K562 (cell line): ENCODE results near the gene FXYD4. TPM values are rescaled to one million over a fixed set of nuclear protein-coding genes. Genes with fewer than 3 reads are reported as not detected.

Experiments
- CBFA2T3 ChIP-seq: fragments of 450-650 bp; IDR thresholded peaks from 2 replicates; pipeline ENCODE4 v1.6.1; 2017
- CTBP1 ChIP-seq: fragments of 450-650 bp; IDR thresholded peaks from 2 replicates; pipeline ENCODE4 v1.6.1; 2016; ENCODE audit warnings: borderline replicate concordance
- HINFP ChIP-seq: fragments of 450-650 bp; conservative IDR thresholded peaks from 2 replicates; pipeline ENCODE4 v1.6.1; 2016; ENCODE audit warnings: missing genetic modification characterization, low read depth, mild to moderate bottlenecking, control low read depth, missing compliant biosample characterization
- HMBOX1 ChIP-seq: sonication (generic); IDR thresholded peaks from 2 replicates; pipeline ENCODE4 v1.6.1; 2016
- HNRNPK ChIP-seq: fragments of 200-400 bp; formaldehyde crosslinking; IDR thresholded peaks from one replicate; pipeline ENCODE4 v1.6.1; 2018; ENCODE audit warnings: mild to moderate bottlenecking, low read depth, low read length; ENCODE audit not compliant: poor library complexity, severe bottlenecking
- KLF1 ChIP-seq: fragments of 450-650 bp; IDR thresholded peaks from 2 replicates; pipeline ENCODE4 v1.6.1; 2016; ENCODE audit warnings: missing genetic modification characterization, missing compliant biosample characterization
- NCOA2 ChIP-seq, 2 experiments: fragments of 450-650 bp; IDR thresholded peaks; 2 replicates each; pipeline ENCODE4 v1.6.1; 2018; ENCODE audit warnings: mild to moderate bottlenecking in 2 of 2, moderate library complexity in 1 of 2; ENCODE audit not compliant: partially characterized antibody in 2 of 2
- SAFB2 ChIP-seq: fragments of 200-400 bp; formaldehyde crosslinking; IDR thresholded peaks from 2 replicates; pipeline ENCODE4 v1.6.1; 2018; ENCODE audit warnings: borderline replicate concordance, low read length, low read depth, moderate library complexity; ENCODE audit not compliant: severe bottlenecking
- SMARCE1 ChIP-seq: fragments of 450-650 bp; IDR thresholded peaks from 2 replicates; pipeline ENCODE4 v1.7.1; 2016; ENCODE audit warnings: mild to moderate bottlenecking
- THRA ChIP-seq: fragments of 450-650 bp; IDR thresholded peaks from 2 replicates; pipeline ENCODE4 v1.6.1; 2017; ENCODE audit warnings: mild to moderate bottlenecking, moderate library complexity
- ZBTB2 ChIP-seq: fragments of 450-650 bp; IDR thresholded peaks from 2 replicates; pipeline ENCODE4 v1.6.1; 2016; ENCODE audit warnings: antibody characterized with exemption
- ZFX ChIP-seq: sonication (generic); formaldehyde crosslinking; IDR thresholded peaks from 2 replicates; pipeline ENCODE4 v1.8.0; 2022; ENCODE audit warnings: mild to moderate bottlenecking, missing genetic modification reagents, moderate library complexity
- ZNF354B ChIP-seq: fragments of 250-450 bp; sonication (Bioruptor Pico); IDR thresholded peaks from 2 replicates; pipeline ENCODE4 v1.4.0; 2020
- ZNF764 ChIP-seq: fragments of 250-450 bp; sonication (Bioruptor Pico); IDR thresholded peaks from 2 replicates; pipeline ENCODE4 v1.4.0; 2020; ENCODE audit warnings: low read depth, mild to moderate bottlenecking, moderate library complexity
- ZNF830 ChIP-seq: fragments of 250-450 bp; sonication (Bioruptor Pico); IDR thresholded peaks from 2 replicates; pipeline ENCODE4 v1.5.0; 2021; ENCODE audit warnings: mild to moderate bottlenecking
- polyA plus RNA-seq, 8 experiments: library from polyadenylated mRNA; depleted of rRNA in 4 of 8; stranded (reverse) in 5 of 8; unstranded in 3 of 8; fragments of >200 nt; fragmentation: Nextera tagmentation in 2 of 8; fragmentation: Illumina TruSeq in 1 of 8; extraction: Ambion mirVana in 2 of 8; extraction: Trizol in 1 of 8; gene quantifications; 2 replicates each; pipeline versions ENCODE4 v1.2.1 to v1.2.3, GENCODE V29; 2011 to 2014; ENCODE audit warnings: inconsistent platforms in 1 of 8, missing spikeins in 1 of 8
- total RNA-seq, 7 experiments: library from RNA; depleted of rRNA in 6 of 7; stranded (reverse); fragments of >200 nt in 6 of 7; fragmentation: Illumina TruSeq in 2 of 7; extraction: Trizol in 2 of 7; gene quantifications; 2 replicates each; pipeline versions ENCODE4 v1.2.1 to v1.2.3, GENCODE V29; 2011 to 2021; ENCODE audit warnings: low replicate concordance in 1 of 7
- TF ChIP-seq, protein P1 (sequence below): fragments of 250-450 bp; sonication (Bioruptor Pico); IDR thresholded peaks from 2 replicates; pipeline ENCODE4 v1.5.0; 2021
- TF ChIP-seq, protein P2 (sequence below): fragments of 250-450 bp; sonication (Bioruptor Pico); IDR thresholded peaks from 2 replicates; pipeline ENCODE4 v1.5.0; 2021; ENCODE audit warnings: mild to moderate bottlenecking, borderline replicate concordance

Gene FXYD4
- total and polyA plus RNA-seq, 9 of the 15 experiments (the other 6 are each of a cell fraction or from before 2014, with no cell fraction given): not detected

DNA sequence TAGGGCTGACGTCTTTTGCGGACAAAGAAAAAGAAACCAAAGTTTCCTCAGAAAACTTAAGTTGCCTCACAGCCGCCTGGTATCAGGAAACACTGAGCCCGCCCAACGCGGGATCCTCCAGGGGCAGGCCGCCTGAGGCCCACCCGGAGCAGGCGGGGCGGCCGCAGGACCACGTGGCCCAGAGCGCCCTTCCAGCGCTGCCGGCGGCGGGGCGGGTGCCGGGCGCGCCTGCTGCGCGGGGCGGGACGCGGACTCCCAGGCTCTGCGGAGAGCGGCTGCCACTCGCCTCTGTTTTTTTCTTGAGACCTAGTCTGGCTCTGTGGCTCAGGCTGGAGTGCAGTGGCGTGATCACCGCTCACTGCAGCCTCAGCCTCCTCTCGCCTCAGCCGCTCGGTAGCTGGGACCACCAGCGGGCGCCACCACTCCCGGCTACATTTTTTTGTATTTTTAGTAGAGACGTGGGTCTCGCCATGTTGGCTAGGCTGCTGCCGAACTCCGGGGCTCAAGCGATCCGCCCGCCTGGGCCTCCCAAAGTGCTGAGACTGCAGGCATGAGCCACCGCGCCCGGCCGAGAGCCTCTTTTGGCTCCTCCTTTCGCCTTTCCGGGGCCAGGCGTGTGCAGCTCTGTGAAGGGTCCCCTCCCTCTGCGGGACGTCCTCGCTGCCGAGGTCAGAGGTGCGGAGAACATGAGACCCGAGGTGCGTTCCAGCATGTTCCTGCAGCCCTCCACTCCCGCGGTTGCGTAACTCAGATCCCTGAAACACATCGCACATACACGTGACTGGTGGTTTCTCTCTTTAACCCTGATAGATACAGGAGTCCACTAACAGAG, 49.1 kb downstream of the FXYD4 start (continued):
- TF ChIP-seq, protein P1, sequence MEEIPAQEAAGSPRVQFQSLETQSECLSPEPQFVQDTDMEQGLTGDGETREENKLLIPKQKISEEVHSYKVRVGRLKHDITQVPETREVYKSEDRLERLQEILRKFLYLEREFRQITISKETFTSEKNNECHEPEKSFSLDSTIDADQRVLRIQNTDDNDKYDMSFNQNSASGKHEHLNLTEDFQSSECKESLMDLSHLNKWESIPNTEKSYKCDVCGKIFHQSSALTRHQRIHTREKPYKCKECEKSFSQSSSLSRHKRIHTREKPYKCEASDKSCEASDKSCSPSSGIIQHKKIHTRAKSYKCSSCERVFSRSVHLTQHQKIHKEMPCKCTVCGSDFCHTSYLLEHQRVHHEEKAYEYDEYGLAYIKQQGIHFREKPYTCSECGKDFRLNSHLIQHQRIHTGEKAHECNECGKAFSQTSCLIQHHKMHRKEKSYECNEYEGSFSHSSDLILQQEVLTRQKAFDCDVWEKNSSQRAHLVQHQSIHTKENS (CRISPR knock-in tag): no peak
- TF ChIP-seq, protein P2, sequence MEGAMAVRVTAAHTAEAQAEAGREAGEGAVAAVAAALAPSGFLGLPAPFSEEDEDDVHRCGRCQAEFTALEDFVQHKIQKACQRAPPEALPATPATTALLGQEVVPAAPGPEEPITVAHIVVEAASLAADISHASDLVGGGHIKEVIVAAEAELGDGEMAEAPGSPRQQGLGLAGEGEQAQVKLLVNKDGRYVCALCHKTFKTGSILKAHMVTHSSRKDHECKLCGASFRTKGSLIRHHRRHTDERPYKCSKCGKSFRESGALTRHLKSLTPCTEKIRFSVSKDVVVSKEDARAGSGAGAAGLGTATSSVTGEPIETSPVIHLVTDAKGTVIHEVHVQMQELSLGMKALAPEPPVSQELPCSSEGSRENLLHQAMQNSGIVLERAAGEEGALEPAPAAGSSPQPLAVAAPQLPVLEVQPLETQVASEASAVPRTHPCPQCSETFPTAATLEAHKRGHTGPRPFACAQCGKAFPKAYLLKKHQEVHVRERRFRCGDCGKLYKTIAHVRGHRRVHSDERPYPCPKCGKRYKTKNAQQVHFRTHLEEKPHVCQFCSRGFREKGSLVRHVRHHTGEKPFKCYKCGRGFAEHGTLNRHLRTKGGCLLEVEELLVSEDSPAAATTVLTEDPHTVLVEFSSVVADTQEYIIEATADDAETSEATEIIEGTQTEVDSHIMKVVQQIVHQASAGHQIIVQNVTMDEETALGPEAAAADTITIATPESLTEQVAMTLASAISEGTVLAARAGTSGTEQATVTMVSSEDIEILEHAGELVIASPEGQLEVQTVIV: no peak
- TF ChIP-seq SMARCE1 (no peak), ZNF764 (no peak), ZFX (CRISPR knock-in tag) (peak; percentile 61), NCOA2 (IDR thresholded peaks at IDR 0.05; ENCODE audit: partially characterized antibody in 2 of 2) (no peak), THRA (no peak), HINFP (tag) (no peak), KLF1 (tag) (no peak), SAFB2 (no peak), CBFA2T3 (peak; percentile 37), ZNF830 (CRISPR knock-in tag) (no peak), HNRNPK (no peak), ZNF354B (no peak), CTBP1 (peak; percentile 57), HMBOX1 (peak; percentile 78), ZBTB2 (peak; percentile 72)
